Measurements from ENCODE around the gene COG8.

The COG8 gene

DNA sequence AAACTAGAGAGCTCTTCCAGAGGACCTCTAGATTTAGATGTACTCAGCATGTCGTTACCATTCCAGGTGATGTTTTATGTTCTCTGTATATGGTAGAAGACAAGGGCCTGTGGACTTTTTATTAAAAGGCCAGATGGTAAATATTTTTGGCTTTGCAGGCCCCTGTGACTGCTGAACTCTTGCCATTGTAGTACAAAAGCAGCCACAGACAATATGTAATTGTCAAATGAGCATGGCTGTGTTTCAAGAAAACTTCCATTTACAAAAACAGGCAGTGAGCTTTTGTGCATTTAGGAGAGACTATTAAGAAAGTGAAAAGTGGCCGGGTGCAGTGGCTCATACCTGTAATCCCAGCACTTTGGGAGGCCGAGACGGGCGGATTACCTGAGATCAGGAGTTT, 4.8 kb upstream of the COG8 start:
- no peak for FAIRE-seq

DNA sequence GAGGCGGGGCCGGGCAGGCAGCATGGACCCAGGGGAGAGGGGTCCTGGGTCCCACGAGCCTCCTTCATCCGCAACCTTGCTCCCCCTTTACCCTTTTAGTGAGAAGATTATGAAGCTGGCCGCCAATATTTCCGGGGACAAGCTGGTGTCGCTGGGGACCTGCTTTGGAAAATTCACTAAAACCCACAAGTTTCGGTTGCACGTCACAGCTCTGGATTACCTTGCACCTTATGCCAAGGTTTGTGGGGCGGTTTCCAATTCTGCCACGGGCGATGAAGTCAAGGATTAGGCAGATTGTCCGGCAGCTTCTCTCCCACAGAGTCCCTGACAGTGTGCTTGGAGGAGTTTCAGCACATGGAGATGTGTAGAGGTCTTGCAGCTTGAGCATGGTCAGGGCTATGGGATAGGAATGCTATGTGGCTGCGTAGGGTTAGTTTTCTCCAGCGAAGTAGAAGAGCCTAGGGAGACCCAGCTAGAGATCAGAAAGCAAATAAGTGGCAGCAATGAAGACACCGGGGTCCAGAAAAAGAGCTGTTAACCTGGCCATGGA, 806 bp upstream of the COG8 start:
- FAIRE-seq, result no peak

DNA sequence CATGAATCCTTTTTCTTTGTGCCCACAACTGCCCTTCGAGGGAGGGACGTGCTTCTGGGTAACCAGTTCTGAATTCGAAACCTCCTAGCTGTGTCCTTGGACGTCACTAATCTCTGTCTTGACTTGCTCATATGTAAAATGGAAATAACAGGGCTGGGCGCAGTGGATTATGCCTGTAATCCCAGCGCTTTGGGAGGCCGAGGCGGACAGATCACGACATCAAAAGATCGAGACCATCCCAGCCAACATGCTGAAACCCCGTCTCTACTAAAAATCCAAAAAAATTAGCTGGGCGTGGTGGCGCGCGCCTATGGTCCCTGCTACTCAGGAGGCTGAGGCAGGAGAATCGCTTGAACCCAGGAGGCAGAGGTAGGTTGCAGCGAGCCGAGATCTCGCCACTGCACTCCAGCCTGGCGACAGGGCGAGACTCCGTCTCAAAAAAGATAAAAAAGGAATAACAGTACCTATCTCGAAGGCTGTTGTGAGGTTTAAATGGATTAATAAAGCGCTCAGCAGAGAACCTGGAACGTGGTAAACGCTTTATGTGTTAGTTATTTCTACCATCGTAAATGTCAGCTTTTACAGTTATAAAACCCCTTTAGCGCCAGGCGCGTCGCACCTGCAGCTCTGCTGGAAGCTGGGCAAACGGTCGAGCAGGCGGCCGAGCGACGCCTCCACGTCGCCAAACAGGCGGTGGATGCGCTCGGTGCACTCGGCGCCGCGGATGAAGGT, 641 bp downstream of the COG8 start:
- FAIRE-seq, result no peak

DNA sequence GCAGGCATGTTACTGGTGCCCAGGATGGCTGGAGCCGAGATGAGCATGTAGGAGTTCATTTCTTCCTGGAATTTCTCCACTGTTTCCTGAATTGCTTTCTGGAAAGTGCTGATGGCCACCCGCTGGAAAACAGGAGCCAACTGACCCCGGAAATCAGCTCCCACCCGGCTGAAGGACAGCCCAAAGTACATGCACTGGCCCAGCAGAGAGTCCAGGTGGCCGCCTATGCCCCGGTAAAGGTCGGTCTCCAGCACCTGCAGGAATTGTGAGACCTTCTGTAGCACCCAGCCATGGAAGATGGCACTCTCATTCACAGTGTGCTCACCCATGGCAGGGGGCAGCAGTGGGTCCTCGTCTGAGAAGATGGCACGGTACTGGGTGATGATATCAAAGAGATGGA, 4.7 kb downstream of the COG8 start:
- no peak for FAIRE-seq

DNA sequence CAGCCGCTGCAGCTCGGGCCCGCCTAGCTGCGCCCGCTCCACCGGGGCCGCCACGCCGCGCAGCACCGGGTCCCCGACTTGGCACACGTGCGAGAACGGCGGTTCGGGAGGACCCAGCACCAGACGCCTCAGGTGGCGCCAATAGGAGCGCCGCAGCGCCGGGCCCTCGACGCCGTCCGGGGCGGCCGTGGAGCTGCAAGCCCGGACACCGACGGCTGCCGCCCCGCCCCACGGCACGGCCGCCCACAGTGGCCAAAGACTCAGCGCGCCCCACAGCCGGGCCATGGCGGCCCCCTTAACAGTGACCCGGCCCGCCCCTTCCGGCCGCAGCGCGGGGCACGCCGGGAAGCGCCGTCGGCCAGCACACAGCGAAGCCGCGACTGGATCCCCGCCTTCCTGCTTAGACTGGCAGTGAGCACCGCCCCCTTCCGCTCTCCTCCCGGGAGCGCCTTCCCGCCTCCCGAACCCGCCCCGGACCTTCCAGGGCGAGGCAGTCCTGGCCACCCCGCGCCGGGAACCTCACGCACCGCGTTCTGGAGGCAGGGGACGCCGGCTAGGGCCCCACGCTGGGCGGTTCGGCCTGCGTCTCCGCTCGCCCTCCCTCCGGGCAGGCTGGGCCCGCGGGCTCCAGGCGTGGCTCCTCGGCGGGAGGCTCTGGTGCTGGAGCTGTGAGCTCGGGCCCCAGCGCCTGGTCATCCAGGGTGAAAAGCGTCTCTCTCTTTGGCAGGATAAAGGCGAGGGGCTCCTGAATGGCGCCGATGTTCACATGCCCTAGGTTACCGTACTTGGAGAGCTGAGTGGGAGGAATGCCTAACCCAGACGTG, 8.9 kb downstream of the COG8 start, which contains the start of gene PDF:
Gene PDF (minus strand): TSS at position 303 of the 824 bp plus-strand sequence. CDS start 18 bp downstream, at position 285.
- peak; percentile 60 for FAIRE-seq

DNA sequence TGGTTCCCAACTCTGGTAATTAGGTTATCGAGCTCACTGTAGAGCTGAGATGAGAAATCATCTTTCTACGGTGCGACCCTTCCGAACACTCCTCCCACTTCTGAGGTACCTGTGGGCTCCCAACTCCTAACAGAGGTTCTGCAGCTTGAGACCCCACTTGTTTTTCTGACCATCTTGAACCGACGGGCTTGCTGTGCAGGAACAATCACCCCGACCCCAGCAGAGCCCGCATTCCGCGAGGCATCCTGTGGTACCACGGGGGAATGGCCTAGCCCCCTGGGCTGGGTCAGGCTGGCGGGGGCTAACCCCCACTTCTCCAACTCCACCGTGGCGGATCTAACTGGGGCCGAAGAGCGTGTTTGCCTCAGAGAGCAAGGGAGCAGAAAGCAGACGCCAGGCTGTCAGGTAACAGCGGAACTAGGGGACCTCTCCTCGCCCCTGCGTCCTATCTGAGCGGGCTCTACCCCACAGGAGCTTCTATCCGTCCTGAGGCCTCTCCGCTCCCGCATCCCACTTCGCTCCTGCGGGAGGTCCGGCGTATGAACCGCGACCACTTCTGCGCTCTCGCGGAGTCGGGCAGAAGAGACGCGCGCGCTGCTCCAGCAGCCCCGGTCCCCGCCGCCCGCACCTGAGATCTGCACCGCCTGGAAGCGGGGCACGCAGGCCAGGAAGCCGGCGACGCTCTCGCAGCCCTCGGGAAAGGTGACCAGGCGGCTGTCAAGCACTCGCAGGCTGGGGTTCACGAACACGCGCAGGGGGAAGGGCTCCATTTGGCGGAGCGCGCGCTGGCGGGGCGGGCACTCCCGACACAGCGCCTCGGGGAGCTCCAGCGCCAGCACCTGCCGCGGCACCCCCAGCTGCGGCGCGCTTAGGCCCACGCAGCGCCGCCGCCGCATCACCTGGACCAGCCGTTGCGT, 9.7 kb downstream of the COG8 start:
- no peak for FAIRE-seq

DNA sequence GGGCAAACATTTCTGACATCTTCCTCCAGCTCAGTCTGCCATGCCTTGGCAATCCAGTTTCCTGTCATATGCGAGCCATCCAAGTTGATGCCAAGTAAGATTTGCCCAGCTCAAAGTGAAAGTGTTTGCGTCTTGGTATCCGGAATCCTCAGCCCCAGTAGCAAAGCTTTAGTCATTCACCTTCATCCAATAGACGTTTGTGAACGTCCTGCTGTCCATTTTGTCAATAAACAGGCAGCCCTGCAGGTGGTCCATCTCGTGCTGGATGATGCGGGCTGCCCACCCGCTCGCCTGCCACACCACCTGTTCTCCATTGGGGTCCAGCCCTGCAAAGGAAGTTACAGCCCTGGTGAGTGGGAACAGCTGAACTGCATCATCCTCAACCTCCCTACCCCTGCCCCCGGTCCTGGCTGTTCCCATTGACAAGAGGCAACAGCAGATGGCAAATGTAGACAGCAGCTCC, 10.5 kb downstream of the COG8 start:
- FAIRE-seq, result no peak

DNA sequence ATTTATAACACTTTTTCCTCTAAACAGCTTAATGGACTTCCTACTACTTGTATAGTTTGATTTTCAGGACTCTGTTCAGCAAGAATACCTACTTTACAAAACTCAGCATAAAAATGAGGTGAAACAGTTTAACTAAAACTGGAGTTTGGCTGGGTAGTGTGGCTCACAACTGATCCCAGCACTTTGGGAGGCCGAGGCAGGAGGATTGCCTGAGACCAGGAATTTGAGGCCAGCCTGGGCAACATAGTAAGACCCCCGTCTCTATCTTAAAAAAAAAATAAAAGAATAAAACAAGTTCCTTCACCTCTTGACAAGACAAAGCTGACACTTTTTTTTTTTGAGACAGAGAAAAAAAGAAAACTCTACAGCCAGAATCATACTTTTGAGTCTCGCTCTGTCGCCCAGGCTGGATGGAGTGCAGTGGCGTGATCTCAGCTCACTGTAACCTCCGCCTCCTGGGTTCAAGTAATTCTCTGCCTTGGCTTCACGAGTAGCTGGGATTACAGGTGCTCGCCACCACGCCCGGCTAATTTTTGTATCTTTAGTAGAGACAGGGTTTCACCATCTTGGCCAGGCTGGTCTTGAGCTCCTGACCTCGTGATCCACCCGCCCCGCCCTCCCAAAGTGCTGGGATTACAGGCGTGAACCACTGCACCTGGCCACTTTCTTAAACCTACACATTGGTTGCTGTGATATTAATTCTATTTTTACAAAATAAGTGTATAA, 11.6 kb downstream of the COG8 start:
- FAIRE-seq, result no peak

DNA sequence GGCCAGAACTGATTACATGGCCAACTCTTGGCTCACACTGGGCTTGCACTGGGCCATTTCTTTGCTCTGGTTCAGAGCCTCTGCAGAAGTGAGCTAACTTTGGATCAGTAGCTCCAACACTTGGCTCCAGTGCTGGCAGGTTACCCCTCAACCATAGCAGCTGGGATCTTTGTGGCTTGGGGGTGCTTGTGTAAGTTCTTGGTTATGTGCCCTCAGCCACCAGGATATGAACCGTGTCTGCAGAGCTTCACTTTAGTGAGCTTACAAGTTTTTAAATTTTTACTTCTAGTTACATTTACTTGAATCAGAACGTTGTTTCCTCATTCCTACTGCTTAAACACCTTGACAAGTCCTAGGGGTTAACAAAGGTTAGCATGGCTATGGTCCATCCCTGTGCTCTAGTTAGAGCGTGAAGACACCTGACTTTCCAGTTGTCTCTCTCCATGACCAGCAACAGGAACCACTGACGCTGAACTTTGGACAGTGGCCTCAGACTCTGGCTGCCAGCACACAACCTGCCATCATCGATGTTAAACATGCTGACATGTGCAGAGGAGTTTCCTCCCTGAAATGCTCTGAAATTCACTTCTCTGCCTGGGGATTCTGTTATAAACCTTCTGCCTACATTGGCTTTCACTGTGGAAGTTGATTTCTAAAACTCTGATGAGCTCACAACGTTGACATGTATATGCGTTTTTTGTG, 13.0 kb downstream of the COG8 start:
- FAIRE-seq, result no peak

DNA sequence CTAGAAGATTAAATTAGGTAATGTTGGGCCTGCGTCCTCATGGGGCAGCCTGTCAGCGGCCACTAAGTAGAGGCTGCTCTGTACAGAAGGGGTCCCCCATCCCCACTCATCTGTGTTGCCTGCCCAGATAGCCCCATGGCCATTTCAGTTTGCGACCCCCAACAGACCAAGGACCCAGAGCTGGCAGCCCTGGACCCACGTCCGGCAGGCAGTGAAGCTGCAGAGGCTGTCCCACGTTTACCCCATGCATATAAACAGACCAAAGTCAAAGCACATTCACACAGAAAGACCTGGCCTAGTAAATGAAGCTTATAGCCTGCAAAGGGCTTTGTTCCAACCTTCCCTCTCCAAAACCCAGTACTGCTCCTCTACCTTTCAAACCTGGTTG, 13.6 kb downstream of the COG8 start:
- FAIRE-seq, result no peak

DNA sequence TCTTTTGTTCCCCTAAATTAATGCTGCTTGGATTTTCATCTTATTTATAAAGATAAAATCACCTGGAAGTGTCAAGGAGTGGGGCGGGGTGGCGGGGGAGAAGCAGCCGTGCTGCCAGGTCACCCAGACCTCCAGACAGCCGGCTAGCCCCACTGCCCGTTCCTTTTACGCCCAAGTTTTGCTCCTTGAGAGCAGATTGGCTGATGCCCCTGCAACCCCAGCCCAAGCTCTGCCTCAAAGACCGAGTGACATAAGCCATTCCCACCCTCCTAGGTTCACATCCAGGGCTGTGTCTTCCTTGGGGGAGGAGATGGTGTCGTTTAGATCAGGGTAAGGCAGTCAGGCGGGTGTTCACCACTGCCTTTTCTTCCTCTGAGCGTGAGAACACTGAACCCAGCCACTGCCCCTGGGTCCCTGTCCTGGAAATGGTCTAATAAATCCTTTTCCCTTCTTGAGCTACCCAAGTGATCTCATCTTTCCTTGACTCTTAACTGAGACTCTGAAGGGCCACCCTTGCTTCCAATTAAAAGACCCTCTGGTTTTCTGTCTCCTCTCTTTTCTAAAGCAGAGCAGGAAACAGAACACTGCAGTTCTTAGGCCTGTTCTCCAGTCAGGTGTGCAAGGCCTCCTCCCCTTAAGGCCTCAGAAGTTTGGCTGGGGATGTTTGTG, 14.6 kb downstream of the COG8 start:
- FAIRE-seq, result no peak

DNA sequence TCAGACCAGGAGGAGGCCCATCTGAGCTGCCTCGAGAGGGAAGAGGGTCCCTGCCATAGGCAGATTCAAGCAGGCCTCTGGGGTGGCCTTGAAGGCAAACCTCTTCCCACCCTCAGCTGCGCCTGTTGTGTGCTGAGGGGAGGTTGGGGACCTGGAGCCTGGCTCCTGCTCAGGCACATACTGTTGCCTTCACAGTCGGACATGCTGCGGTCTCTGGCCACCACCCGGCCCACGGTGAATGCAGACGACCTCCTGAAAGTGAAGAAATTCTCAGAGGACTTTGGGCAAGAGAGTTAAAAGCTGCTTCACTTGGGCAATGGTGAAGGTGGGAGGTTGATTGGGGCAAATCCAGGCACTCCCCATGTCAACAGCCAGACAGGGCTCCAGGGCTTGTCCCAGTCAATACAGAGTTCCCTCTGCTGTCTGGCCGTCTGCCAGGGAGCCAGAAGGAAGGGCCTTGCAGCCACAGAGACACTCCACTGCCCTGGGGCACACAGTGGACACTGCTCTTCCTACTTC, 15.3 kb downstream of the COG8 start:
- FAIRE-seq, result no peak

DNA sequence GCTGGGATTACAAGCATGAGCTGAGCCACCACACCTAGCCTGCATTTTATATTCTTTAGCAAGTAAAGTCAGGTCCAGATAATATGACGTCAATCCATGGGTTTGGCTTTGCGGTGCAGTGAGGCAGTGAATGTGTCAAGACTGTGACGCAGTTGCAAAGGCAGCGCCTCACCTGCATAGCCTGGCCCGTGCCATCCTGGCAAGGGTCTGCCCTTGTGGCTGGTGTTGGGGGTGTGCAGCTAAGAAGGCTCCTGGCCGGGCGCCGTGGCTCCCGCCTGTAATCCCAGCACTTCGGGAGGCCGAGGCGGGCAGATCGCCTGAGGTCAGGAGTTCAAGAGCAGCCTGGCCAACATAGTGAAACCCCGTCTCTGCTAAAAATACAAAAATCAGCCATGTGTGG, 15.9 kb downstream of the COG8 start:
- FAIRE-seq, result no peak

DNA sequence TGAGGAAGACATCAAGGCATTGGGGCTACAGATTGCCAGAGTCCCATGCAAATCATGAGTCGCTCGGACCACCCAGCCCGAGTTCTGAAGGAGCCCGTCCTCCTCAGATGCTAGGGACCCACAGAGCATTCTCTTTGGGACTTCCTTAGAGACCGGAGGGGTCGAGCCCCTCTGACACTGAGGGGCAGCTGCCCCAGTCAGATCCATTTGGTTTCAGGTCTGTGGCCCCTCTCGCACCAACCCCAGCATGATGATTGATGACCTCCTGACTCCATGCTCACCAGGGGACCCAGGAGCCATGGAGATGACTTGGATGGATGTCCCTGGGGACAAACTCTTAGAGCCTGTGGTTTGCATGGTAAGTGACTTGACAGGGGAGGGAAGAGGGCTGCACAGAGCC, 17.0 kb downstream of the COG8 start:
- FAIRE-seq, result no peak

DNA sequence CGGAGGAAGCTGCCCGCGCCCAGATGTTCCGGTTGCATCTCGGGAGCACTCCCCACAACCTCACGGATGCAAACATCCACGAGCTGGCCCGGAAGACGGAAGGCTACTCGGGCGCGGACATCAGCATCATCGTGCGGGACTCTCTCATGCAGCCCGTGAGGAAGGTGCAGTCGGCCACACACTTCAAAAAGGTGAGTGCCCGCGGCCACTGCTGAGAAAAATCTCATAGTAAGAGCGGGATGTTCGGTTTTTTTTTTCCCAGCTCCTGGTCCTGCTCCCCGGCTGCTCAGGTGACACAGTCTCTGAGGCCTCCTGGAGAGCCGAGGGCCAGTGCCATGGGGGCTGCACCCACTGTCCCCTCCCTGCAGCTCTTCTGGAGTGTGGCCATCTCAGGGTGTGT, 18.3 kb downstream of the COG8 start:
- FAIRE-seq, result no peak

DNA sequence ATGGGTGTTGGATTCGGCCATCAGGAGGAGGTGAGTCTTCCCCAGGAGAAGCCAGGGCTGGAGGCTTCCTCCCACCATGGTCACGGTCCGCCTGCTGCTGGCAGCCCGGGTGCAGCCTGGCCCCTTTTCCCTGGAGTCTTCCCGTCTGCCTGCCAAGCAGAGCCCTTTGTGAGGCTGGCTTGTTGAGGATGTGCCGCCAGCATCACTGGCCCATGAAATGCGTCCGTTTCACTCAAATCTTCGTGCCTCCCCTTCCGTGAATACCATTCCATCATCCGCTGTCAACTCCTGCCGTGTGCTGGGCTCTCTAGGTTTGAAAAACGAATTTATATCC, 18.7 kb downstream of the COG8 start:
- no peak for FAIRE-seq

DNA sequence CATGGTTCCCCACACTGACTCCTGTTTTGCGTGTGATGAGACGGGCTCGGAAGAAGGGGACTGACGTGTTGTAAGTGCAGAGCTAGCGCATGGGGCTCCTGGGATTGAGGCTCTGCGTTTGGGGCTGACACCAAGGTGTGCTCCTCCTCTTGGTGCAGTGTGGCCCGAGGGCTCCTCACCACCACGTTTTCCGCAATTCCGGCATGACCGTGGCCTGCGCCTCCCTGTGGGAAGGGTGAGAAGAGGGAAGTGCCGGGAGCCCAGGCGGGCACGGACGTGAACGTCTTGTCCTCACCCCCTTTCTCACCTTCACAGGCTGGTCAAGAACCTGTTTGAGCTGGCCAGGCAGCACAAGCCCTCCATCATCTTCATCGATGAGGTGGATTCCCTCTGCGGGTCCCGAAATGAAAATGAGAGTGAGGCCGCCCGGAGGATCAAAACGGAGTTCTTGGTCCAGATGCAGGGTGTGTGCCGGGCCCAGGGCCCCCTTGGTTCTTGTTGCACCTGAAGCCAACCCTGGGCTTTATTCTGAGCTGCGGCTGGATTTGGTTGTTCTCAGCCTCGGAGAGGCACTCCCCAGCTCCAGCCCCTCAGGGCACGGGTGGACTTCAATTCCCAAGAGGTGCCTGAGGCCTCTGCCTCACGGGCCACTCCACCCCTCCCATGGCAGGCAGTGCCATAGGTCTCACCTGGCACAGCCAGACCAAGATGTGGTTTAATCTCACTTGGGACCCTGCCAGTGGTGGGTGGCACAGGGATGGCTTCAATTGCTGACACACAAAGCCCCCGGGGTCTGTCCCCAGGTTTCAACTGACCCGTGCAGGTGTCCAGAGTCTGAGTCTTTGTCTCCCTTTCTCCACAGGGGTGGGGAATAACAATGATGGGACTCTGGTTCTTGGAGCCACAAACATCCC, 19.3 kb downstream of the COG8 start:
- no peak for FAIRE-seq

DNA sequence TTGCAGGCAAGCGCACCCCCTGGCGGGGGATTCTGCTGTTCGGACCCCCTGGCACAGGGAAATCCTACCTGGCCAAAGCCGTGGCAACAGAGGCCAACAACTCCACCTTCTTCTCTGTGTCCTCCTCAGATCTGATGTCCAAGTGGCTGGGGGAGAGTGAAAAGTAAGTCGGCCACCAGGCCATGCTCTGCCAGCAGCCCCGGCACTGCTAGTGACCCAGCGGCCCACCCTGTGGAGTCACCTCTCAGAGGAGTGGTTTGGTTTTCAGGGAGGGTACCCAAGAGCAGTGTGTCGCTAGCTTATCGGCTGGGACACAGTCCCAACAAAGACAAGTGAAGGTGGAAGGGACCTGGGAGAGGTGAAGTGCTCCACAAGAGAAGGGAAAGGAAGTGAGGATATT, 20.0 kb downstream of the COG8 start:
- FAIRE-seq, result no peak

DNA sequence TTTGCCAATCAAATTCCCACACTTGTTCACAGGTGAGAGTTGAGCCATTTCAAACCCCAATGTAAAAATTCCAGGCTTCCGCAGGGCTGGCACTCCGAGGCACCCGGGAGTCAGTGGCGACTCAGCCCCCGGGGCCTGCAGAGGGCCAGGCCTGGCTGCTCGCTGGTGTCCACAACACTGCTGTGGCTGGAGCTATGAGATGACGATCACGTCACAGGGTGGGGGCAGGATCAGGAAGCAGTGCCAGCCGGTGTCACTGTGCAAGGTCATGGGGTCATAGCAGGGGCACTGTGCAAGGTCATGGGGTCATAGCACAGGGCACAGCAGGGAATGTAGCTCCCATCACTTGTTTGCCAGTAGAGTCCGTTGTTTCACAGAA, 20.5 kb downstream of the COG8 start:
- no peak for FAIRE-seq
